Left lung (tissue), 10 donors: ENCODE data around the gene JPH3. TPM values are rescaled to one million over a fixed set of nuclear protein-coding genes. Genes with fewer than 3 reads are reported as not detected.

Experiments
- ATAC-seq: fragments of 200-7000 bp; cut with Tn5 transposase; one replicate; pipeline ENCODE4 v1.9.1; 2020; ENCODE audit warnings: moderate library complexity
- DNase-seq, 4 donors: peaks; one replicate each; pipeline ENCODE4 v3.0.0-alpha.2; 2013 to 2020
- H3K27ac ChIP-seq, 2 donors: fragments of 200-600 bp; sonication (generic) in 1 of 2; one replicate each; pipeline versions ENCODE4 v1.5.0 to v1.8.0; 2020 to 2021
- H3K27me3 ChIP-seq, 2 donors: fragments of 200-600 bp; sonication (generic) in 1 of 2; one replicate each; pipeline versions ENCODE4 v1.5.0 to v1.8.0; 2020 to 2021
- H3K36me3 ChIP-seq, 2 donors: fragments of 200-600 bp; sonication (generic) in 1 of 2; one replicate each; pipeline versions ENCODE4 v1.5.0 to v1.8.0; 2020 to 2021
- H3K4me1 ChIP-seq, 2 donors: fragments of 200-600 bp; one replicate each; pipeline ENCODE4 v1.8.0; 2021
- H3K4me3 ChIP-seq, 2 donors: fragments of 200-600 bp; sonication (generic) in 1 of 2; one replicate each; pipeline versions ENCODE4 v1.5.0 to v1.8.0; 2020 to 2021; ENCODE audit warnings: mild to moderate bottlenecking in 1 of 2
- H3K9me3 ChIP-seq, 2 donors: fragments of 200-600 bp; sonication (generic) in 1 of 2; one replicate each; pipeline versions ENCODE4 v1.5.0 to v1.8.0; 2020 to 2021
- intact Hi-C, 2 donors: fragments of 100-400 bp; cut with DNase I; formaldehyde crosslinking; loops; one replicate each; pipeline versions ENCODE4 v1.11.2 to v1.14.2; 2022
- polyA plus RNA-seq, 6 donors: library from polyadenylated mRNA; unstranded; fragments of 120-200 nt; gene quantifications; one replicate each; pipeline ENCODE4 v1.2.1, GENCODE V29; 2013; ENCODE audit not compliant: insufficient read length in 6 of 6
- total RNA-seq, 2 donors: library from RNA; stranded (reverse); fragmentation: NEBNext Ultra II Directional; extraction: Animal tissue kit (Norgen Biotek cat#: 25700); gene quantifications; one replicate each; pipeline ENCODE4 v1.2.1, GENCODE V29; 2021
- TF ChIP-seq, protein P1 (sequence below), 2 donors: fragments of 200-600 bp; sonication (generic) in 1 of 2; IDR thresholded peaks; one replicate each; pipeline versions ENCODE4 v1.5.0 to v1.8.0; 2021; ENCODE audit warnings: antibody characterized with exemption in 2 of 2
- donor health status: DM: no; HTN: yes; CAD: no.
- donor health status: DM: no; HTN: no; CAD: no.

The JPH3 gene
- total and polyA plus RNA-seq, 8 donors, result 0.06 to 2.5 (median 1.2) TPM; not detected in 1

GRCh38 chr16:87694441-87695125, 92.3 kb downstream of the JPH3 start:
- intact Hi-C loops, result no loop called here
- Histone ChIP-seq H3K4me1 (no peaks in the 10 kb centered on the region), H3K27me3 (peaks cover 0 to 10% of the 10 kb centered on the region in 2 donors), H3K9me3 (no peaks in the 10 kb centered on the region), H3K36me3 (peaks cover 0 to 47% of the 10 kb centered on the region in 2 donors), H3K27ac (no peak overlapping the region), H3K4me3 (no peak overlapping the region)
- TF ChIP-seq, protein P1, sequence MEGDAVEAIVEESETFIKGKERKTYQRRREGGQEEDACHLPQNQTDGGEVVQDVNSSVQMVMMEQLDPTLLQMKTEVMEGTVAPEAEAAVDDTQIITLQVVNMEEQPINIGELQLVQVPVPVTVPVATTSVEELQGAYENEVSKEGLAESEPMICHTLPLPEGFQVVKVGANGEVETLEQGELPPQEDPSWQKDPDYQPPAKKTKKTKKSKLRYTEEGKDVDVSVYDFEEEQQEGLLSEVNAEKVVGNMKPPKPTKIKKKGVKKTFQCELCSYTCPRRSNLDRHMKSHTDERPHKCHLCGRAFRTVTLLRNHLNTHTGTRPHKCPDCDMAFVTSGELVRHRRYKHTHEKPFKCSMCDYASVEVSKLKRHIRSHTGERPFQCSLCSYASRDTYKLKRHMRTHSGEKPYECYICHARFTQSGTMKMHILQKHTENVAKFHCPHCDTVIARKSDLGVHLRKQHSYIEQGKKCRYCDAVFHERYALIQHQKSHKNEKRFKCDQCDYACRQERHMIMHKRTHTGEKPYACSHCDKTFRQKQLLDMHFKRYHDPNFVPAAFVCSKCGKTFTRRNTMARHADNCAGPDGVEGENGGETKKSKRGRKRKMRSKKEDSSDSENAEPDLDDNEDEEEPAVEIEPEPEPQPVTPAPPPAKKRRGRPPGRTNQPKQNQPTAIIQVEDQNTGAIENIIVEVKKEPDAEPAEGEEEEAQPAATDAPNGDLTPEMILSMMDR (IDR thresholded peaks at IDR 0.05), result no peak
- DNase-seq (no peak), ATAC-seq (no peak)

DNA sequence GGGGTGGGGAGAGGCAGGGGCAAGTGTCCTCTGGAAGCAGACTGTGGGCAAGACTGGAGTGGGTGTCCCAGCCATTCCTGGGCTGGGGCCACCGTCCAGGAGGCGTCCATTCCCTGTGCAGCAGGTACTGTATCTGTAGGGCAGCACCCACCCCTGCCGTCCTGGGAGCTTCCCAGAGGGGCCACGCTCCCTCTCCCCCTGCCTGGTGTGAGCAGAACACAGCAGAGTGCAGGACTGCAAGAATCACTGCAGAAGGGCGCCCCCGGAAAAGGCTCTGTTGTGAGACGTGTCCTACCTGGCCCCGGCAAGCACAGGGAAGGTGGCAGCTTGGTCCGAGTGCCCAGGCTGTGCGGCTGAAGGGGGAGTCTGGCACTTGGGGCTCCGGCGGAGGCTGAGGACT, 93.2 kb downstream of the JPH3 start:
- H3K36me3 ChIP-seq, result peaks cover 0 to 54% of the 10 kb centered on the region in 2 donors
- H3K27me3 ChIP-seq, result peaks cover 0 to 10% of the 10 kb centered on the region in 2 donors
- no peaks in the 10 kb centered on the region for H3K9me3 ChIP-seq
- intact Hi-C loops, result no loop called here
- no peak for DNase-seq
- H3K4me3 ChIP-seq, result no peak overlapping the region
- H3K27ac ChIP-seq, result no peak overlapping the region
- TF ChIP-seq, protein P1 (IDR thresholded peaks at IDR 0.05), result no peak
- ATAC-seq, result no peak
- H3K4me1 ChIP-seq, result no peaks in the 10 kb centered on the region

- ATAC-seq (no peak), DNase-seq (no peak)
- H3K27ac ChIP-seq, result no peak overlapping the region
- TF ChIP-seq, protein P1 (IDR thresholded peaks at IDR 0.05), result no peak
- H3K4me3 ChIP-seq, result no peak overlapping the region
- H3K27me3 ChIP-seq, result no peaks in the 10 kb centered on the region
- intact Hi-C loops, result no loop called here
- no peaks in the 10 kb centered on the region for H3K4me1 ChIP-seq
- no peaks in the 10 kb centered on the region for H3K9me3 ChIP-seq
- H3K36me3 ChIP-seq, result peaks cover 0 to 62% of the 10 kb centered on the region in 2 donors
These were observed 94.4 kb downstream of the JPH3 start for GRCh38 chr16:87696726-87697125.

DNA sequence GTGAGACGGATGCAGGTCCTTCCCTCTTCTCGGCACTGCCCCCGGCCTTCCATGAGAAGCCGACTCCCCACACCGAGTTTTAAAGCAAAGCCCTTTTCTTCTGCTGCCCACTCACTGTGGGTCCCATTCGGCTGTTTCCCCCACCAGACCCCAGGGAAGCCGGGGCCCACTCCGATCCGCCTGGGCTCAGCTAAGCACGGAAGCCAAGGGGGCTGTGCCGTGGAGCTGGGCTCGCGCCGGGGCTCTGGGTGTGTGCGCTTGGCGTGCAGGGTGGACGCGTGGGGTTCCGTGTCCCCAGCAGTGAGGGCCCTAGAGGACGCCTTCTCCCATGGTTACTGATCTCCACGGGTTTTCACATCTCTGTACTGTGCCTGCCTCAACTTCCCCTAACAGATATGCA, 94.9 kb downstream of the JPH3 start:
- H3K27me3 ChIP-seq, result no peaks in the 10 kb centered on the region
- peaks cover 0 to 67% of the 10 kb centered on the region in 2 donors for H3K36me3 ChIP-seq
- H3K4me3 ChIP-seq, result no peak overlapping the region
- H3K4me1 ChIP-seq, result no peaks in the 10 kb centered on the region
- no peak for ATAC-seq
- intact Hi-C loops, result no loop called here
- no peaks in the 10 kb centered on the region for H3K9me3 ChIP-seq
- TF ChIP-seq, protein P1 (IDR thresholded peaks at IDR 0.05), result no peak
- no peak overlapping the region for H3K27ac ChIP-seq
- no peak for DNase-seq

GRCh38 chr16:87697792-87698191, 95.5 kb downstream of the JPH3 start:
- H3K4me3 ChIP-seq, result no peak overlapping the region
- no peaks in the 10 kb centered on the region for H3K4me1 ChIP-seq
- no peaks in the 10 kb centered on the region for H3K9me3 ChIP-seq
- ATAC-seq (no peak), DNase-seq (no peak)
- H3K36me3 ChIP-seq, result peaks cover 0 to 73% of the 10 kb centered on the region in 2 donors
- no peak overlapping the region for H3K27ac ChIP-seq
- intact Hi-C loops, result no loop called here
- H3K27me3 ChIP-seq, result no peaks in the 10 kb centered on the region
- TF ChIP-seq, protein P1 (IDR thresholded peaks at IDR 0.05), result no peak
